H1 (cell line): ENCODE results near the gene ZNF609. TPM values are rescaled to one million over a fixed set of nuclear protein-coding genes. Genes with fewer than 3 reads are reported as not detected.

Experiments
- CBX5 ChIP-seq: fragments of 300-800, 300-1000 bp; sonication (generic); IDR thresholded peaks from 2 replicates; pipeline ENCODE4 v1.7.1; 2016; ENCODE audit warnings: antibody characterized with exemption, low read length, low read depth
- CBX8 ChIP-seq: fragments of 300-800, 300-1000 bp; sonication (generic); IDR thresholded peaks from 2 replicates; pipeline ENCODE4 v1.7.1; 2016; ENCODE audit warnings: low read depth, low read length, borderline replicate concordance
- EGR1 ChIP-seq: IDR thresholded peaks from 2 replicates; pipeline ENCODE4 v1.6.1; 2011; ENCODE audit warnings: low read depth, low read length, borderline replicate concordance
- GABPA ChIP-seq: IDR thresholded peaks from 2 replicates; pipeline ENCODE4 v1.6.1; 2011; ENCODE audit warnings: mild to moderate bottlenecking, low read length, moderate library complexity, borderline replicate concordance; ENCODE audit not compliant: insufficient read depth
- SAP30 ChIP-seq: fragments of 300-600 bp; sonication (generic); IDR thresholded peaks from 2 replicates; pipeline ENCODE4 v1.7.1; 2012; ENCODE audit warnings: low read length, moderate library complexity, mild to moderate bottlenecking, inconsistent platforms; ENCODE audit not compliant: insufficient read depth, insufficient replicate concordance
- polyA plus RNA-seq, 7 experiments: library from polyadenylated mRNA; depleted of rRNA in 3 of 7; stranded (reverse) in 5 of 7; unstranded in 2 of 7; fragments of >200 nt in 5 of 7; fragments of 200-250 nt in 2 of 7; gene quantifications; 1 replicate in 5 of 7; 2 replicates in 1 of 7; 4 replicates in 1 of 7; pipeline versions ENCODE4 v1.2.1 to v1.2.3, GENCODE V29; 2011 to 2013; ENCODE audit warnings: missing spikeins in 2 of 7, mixed read lengths in 2 of 7
- total RNA-seq: library from RNA; stranded (reverse); fragmentation: NEBNext Ultra II Directional; extraction: Animal tissue kit (Norgen Biotek cat#: 25700); gene quantifications from 2 replicates; pipeline ENCODE4 v1.2.1, GENCODE V29; 2021

ZNF609 gene
- total and polyA plus RNA-seq, 2 of the 8 experiments (the other 6 are each of a cell fraction or from before 2014, with no cell fraction given) = 15.5 to 47.8 TPM

GRCh38 chr15:64624242-64624641 is 163.9 kb downstream of the ZNF609 start (continued):
- TF ChIP-seq SAP30 (no peak), CBX8 (no peak), GABPA (no peak), EGR1 (no peak), CBX5 (no peak)
